ENCODE measurements around the gene HOXD9.

Gene HOXD9

GRCh38 chr2:176122683-176123410 is at the start of gene HOXD9:
HOXD9 (plus strand) TSS chr2:176122719; CDS start chr2:176122769, 50 bp downstream.
- DNase-seq = no peak

- no peak for DNase-seq
These were observed 49.3 kb upstream of the HOXD9 start for GRCh38 chr2:176072951-176073904.

GRCh38 chr2:176074919-176075425 is 47.5 kb upstream of the HOXD9 start:
- no peak for DNase-seq

DNA sequence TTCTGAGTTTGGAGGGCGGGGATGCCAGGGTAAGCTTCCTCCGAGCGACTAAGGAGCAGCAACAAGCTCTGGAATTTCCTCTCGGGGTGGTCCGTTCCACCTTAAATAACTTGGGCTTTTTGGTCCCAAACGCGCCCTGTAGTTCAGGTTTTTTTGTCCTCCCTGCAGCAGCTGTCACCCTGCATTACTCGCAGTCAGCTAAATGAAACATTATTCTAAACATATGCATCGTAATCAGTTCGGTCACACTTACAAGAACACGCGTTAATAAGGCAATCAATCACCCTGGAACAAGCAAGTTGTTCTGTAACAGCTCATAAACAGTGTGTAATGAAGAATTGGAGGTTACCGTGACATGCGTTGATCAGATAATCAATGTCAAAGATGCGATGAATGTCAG is 47.0 kb upstream of the HOXD9 start:
- DNase-seq = no peak

- no peak for DNase-seq
These were observed 46.5 kb upstream of the HOXD9 start for GRCh38 chr2:176076063-176076462.

DNA sequence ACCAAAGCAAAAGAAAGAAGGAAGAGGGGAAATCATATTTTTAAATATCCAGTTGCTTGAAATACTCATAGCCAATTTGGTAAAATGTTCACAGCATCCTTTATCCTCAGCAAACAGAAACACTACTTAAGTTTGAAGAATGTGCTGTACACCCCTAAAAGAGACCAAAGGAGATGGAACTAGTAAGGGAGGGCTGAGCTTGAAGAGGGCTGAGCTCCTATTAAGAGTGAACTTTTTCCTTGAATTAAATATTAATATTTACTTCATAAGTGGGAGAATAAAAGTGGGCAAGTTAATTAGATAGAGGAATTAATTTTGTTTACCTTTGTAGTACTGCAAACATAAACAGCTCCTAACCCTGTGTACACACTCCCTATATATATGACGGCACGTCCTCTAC is 45.7 kb upstream of the HOXD9 start:
- DNase-seq = no peak

DNA sequence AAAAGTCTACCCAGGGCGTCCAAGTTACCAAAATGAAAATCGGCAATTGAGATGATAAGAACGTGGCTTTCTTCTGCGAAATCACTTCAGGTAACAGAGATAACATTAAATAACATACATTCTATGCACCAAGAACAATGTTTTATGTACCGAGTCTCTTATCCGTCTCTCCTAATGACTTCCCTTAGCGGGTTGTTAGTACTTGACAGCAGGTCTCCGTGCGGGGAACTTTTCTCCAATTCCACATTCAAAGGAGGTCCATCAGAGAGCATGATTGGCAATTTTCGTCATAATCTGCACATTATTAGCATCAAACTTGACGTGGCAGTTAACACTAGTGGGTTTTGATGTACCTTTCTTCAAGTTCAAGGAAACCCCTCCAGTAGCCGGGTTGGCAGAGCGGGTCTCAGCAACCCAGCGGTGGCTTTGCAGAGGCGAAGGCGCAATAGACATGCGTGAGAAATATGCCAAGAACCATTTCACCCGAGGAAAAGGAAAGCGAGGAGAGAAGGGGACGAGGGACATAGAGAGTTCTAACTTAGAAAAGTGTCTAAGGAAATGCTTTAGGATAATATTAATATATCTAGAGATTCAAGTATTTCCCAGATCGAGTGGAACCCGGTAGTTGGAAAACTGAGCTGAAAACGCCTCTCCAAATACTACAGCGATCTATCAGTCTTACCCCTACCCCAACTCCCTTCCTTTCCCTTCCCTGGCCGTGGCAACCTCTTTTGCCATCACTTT is 43.8 kb upstream of the HOXD9 start:
- DNase-seq = no peak

DNA sequence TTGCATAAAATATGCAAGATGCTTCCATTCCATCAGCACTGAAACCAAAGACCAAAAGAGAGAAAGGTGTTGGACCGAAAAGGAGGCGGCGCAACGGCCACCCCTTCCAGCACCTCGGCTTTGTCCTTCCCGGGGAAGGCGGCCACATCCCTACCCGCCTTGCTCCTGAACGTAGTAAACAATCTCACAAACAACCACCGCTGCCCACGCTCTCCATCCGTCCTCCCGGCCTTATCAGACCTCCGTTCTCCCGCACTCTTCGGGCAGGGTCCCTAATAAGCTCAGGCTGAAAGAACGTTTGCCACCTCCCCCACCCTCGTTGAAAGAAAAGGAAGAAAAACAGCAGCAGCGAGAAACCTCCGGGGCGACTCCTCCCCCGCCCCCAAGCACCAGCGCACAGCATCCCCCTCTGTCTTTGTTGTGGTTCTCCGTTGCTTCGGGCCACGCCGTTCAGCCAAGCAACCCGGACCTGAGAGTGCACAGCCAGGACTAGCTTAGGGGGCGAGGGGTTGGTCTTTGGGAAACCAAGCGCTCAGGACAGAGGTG is 43.2 kb upstream of the HOXD9 start:
- no peak for DNase-seq

GRCh38 chr2:176079831-176080539 is 42.5 kb upstream of the HOXD9 start:
- DNase-seq = no peak

GRCh38 chr2:176080540-176081375 is 41.8 kb upstream of the HOXD9 start:
- DNase-seq = no peak

DNA sequence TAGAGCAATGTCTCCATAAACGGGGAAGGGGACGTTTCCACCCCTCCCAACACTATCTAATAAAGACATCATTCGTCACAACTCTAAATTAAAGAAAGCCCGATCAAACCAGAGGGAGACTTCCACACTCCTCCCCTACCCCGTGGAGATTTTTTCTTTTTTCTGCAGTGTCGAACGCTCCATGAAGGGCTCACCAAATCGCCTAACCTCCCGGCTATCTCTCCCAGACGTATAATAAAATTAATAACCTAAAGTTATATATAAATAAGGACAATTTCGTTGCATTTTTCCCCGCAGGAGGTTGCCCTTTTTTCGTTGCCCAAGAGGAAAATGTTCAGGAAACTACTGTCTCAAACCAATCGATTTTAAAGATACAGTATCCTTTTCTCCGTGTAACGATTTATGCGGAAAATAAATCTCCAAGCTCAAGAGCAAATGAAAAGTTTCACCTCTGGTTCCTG is 41.1 kb upstream of the HOXD9 start:
- DNase-seq = no peak

DNA sequence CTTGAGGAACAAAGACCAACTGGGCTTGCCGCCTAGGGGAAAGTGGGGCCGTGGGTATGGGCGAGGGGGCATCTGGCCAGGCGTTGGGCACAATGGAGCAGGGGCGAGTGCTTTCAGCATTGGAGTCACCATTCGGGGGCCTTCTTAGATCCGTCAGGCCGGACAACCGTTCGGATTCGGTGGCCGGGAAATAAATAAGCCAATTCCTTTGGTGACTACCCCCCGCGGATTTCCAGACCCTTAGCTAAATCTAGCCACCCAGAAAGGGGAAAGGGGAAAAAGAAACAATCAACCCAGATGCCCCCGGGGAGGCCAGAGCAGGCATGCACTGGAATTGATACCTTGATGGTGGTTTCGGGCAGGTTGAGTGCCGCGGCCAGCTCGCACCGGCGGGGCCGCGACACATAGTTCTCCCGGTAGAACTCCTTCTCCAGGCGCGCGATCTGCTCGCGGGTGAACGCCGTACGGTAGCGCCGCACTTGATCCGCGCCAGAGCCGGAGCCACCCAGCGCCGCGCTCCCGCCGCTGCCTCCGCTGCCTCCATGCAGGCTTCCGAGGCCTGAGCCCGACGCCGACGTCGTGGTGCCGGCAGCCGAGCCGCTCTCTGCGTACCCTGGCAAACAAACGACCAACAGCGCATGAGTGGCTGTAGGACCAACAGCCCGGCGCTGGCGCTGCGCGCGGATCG is 40.5 kb upstream of the HOXD9 start:
- DNase-seq = no peak

- DNase-seq = no peak
These were observed 40.0 kb upstream of the HOXD9 start for GRCh38 chr2:176082525-176082823.

DNA sequence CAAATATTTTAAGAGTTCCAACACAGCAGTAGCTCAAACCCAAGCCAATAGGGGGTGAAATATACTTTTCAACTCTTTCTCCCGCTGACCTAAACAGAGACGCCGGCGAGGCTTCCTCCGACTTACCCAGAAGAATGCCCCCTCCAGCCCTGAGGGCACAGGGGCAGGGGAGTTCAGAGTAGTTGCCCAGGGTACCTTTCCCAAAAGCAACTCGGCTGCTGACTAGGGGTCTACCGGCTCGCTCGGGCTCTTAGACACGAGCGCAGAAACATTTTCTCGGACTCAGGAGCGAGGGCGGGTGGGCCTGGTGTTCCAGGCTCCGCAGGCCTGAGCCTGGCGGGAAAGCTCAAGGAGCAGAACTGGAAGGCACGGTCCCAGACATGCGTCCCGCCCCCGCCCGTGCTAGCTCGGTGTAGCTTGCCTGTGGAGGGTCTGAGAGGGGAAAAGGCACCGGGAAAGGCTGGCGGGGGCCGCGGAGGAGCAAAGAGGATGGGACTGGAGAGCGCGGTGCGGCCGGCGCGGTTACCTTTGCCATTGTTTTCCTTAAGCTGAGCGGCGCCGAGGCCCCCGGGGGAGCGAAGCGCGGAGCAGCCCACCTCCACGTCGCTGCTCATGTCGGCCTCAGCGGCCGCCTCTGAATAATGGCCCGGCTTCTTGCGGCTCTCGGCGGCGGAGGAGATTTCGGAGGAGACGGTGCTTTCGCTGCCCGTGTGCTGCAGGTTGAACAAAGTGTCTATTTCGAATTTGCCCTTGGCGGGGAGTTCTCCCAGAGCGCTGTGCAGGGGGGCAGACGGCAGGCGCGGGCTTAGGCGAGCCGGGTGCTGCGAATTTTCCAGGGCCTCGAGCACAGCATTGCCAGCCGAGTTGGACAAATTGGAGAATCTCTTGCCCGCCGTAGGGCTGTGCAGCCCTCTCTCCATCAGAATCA is 39.4 kb upstream of the HOXD9 start:
- no peak for DNase-seq

- no peak for DNase-seq
These were observed 38.7 kb upstream of the HOXD9 start, which contains the start of gene EVX2 for GRCh38 chr2:176083796-176084261. EVX2 (minus strand) TSS chr2:176083962; CDS start chr2:176083776, 186 bp downstream.

DNA sequence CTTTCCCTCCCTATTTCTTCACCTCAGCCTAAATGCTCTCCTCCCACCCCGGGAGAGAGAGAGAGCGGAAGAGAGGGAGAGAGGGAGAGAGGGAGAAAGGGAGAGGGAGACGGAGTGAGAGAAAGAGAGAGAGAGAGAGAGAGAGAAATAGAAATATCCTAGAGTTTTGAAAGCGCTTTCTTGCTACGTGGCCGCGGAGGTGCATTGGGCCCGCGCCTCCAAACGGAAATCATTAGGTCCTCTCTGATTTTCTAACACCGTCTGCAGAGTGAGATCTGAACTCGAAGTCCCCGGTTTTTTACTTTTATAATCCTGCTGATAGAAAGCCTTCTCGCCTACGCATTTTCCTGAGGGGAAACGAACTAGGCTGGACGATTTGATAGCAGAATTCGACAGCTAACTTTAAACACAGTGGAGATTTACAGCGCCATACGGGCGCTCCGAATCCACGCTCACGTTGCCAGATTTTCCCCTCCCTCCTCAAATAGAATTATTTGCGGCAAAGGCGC is 37.9 kb upstream of the HOXD9 start:
- no peak for DNase-seq

DNA sequence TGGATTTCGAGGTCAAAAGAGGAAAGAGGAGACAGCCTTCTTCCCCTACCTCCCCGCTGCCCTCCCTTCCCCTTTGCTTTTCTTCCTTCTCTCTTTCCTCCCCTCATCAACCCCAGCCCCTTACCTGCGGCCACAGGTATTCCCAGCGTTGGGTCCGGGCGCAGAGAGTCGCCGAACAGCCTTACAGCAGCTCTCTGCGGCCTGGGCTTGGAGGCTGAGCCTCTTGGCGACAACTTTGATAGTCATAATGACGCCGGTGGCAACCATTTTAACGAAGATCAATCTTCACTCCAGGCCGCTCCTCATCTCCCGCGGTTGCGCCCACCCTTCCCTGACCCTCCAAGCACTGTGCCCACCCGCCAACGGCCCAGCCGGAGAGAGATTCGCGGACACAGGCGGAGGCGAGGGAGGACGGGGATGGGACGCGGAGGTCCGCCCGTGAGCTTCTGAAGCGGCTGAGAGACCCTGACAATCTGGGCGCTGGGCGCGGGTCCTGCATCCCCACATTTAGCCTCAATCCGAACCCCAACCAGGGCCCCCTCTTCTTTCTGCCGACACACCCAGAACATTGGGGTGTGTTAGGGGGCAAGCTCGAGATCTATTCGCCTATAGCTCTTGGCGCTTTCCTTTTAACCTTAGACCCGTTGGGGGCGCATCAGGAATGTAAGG is 37.3 kb upstream of the HOXD9 start:
- no peak for DNase-seq

Data from activated T-cell treated with anti-CD3 and anti-CD28 coated beads for 4 hours (primary cell).